GM12878 (cell line): ENCODE data around the gene WDR18. TPM values are rescaled to one million over a fixed set of nuclear protein-coding genes. Genes with fewer than 3 reads are reported as not detected.
A peak's percentile ranks its signal among the peaks of the same experiment; 100 is the strongest.

ENCODE experiments used
- ASH2L ChIP-seq: fragments of 300-600, 200-600 bp; sonication (generic); IDR thresholded peaks from 2 replicates; pipeline ENCODE4 v1.6.1; 2017; ENCODE audit warnings: low read depth, mild to moderate bottlenecking, borderline replicate concordance
- ATF7 ChIP-seq: fragments of 450-650 bp; IDR thresholded peaks from 2 replicates; pipeline ENCODE4 v1.6.1; 2016; ENCODE audit warnings: low read depth, mild to moderate bottlenecking
- EGR1 ChIP-seq, 2 experiments: IDR thresholded peaks; 1 replicate in 1 of 2; 2 replicates in 1 of 2; pipeline ENCODE4 v1.6.1; 2011 to 2012; ENCODE audit warnings: low read depth in 2 of 2, low read length in 2 of 2, borderline replicate concordance in 1 of 2, mild to moderate bottlenecking in 1 of 2, moderate library complexity in 1 of 2
- HDAC2 ChIP-seq: fragments of 200-600 bp; sonication (generic); IDR thresholded peaks from 2 replicates; pipeline ENCODE4 v1.6.1; 2017
- HDAC6 ChIP-seq: fragments of 200-600 bp; sonication (generic); IDR thresholded peaks from one replicate; pipeline ENCODE4 v1.8.0; 2017; ENCODE audit warnings: antibody characterized with exemption; ENCODE audit not compliant: unreplicated experiment
- JUND ChIP-seq: IDR thresholded peaks from 2 replicates; pipeline ENCODE4 v1.6.1; 2012; ENCODE audit warnings: low read depth, mild to moderate bottlenecking, low read length, improper control_type of control experiment, moderate library complexity
- RUNX3 ChIP-seq: IDR thresholded peaks from 2 replicates; pipeline ENCODE4 v1.6.1; 2012; ENCODE audit warnings: low read length, inconsistent platforms
- polyA plus RNA-seq, 11 experiments: library from polyadenylated mRNA; depleted of rRNA in 4 of 11; unstranded in 6 of 11; stranded (reverse) in 5 of 11; fragments of >200 nt; fragmentation: Nextera tagmentation in 4 of 11; fragmentation: Illumina TruSeq in 1 of 11; extraction: Ambion mirVana in 4 of 11; extraction: Trizol in 1 of 11; gene quantifications; 1 replicate in 1 of 11; 2 replicates in 10 of 11; pipeline versions ENCODE4 v1.2.1 to v1.2.3, GENCODE V29; 2011 to 2016; ENCODE audit warnings: inconsistent platforms in 2 of 11, missing spikeins in 2 of 11, low read depth in 1 of 11
- total RNA-seq, 4 experiments: library from RNA; depleted of rRNA in 3 of 4; stranded (reverse); fragments of >200 nt in 3 of 4; fragmentation: Illumina TruSeq in 1 of 4; extraction: Trizol in 1 of 4; gene quantifications; 2 replicates each; pipeline versions ENCODE4 v1.2.1 to v1.2.3, GENCODE V29; 2013 to 2021
- TF ChIP-seq, protein P1 (sequence below): fragments of 450-650 bp; IDR thresholded peaks from 2 replicates; pipeline ENCODE4 v1.6.1; 2016; ENCODE audit warnings: mild to moderate bottlenecking
- TF ChIP-seq, protein P2 (sequence below): fragments of 450-650 bp; conservative IDR thresholded peaks from 2 replicates; pipeline ENCODE4 v1.6.1; 2017; ENCODE audit warnings: mild to moderate bottlenecking, moderate library complexity
- TF ChIP-seq, protein P3 (sequence below): IDR thresholded peaks from 2 replicates; pipeline ENCODE4 v1.6.1; 2012; ENCODE audit warnings: low read depth, low read length, improper control_type of control experiment
- TF ChIP-seq, protein P4 (sequence below): IDR thresholded peaks from 2 replicates; pipeline ENCODE4 v1.6.1; 2011; ENCODE audit warnings: low read depth, mild to moderate bottlenecking, low read length, moderate library complexity, borderline replicate concordance; ENCODE audit errors: extremely low read depth
- TF ChIP-seq, protein P5 (sequence below): fragments of 450-650 bp; IDR thresholded peaks from 2 replicates; pipeline ENCODE4 v1.6.1; 2018; ENCODE audit warnings: borderline replicate concordance, mild to moderate bottlenecking; ENCODE audit not compliant: partially characterized antibody
- TF ChIP-seq, protein P6 (sequence below): fragments of 450-650 bp; IDR thresholded peaks from 2 replicates; pipeline ENCODE4 v1.6.1; 2017; ENCODE audit warnings: mild to moderate bottlenecking, low read depth, inconsistent platforms; ENCODE audit not compliant: poor library complexity, severe bottlenecking

WDR18 gene
- total and polyA plus RNA-seq, 10 of the 15 experiments (the other 5 are each of a cell fraction or from before 2014, with no cell fraction given) = 3.0 to 206 (median 62.3) TPM

DNA sequence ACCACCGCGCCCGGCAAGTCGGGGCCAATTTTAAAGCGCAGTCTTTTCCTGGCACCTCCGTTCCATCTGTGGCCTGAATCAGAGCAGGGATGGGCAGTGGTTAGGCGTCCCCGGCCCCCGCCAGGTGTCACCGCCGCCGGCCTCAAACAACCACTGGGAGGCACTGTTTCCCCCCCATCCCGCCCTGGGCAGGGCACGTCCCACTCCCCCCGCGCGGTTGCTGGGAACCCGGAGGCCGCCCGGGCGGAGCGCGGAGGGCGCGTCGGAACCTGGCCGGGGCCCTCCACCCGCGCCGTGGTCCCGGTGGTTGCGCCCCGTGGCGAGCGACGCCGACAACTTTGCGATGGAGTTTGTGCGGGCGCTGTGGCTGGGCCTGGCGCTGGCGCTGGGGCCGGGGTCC is 15.9 kb downstream of the WDR18 start, which contains the start of gene GRIN3B (continued):
- TF ChIP-seq, protein P1, sequence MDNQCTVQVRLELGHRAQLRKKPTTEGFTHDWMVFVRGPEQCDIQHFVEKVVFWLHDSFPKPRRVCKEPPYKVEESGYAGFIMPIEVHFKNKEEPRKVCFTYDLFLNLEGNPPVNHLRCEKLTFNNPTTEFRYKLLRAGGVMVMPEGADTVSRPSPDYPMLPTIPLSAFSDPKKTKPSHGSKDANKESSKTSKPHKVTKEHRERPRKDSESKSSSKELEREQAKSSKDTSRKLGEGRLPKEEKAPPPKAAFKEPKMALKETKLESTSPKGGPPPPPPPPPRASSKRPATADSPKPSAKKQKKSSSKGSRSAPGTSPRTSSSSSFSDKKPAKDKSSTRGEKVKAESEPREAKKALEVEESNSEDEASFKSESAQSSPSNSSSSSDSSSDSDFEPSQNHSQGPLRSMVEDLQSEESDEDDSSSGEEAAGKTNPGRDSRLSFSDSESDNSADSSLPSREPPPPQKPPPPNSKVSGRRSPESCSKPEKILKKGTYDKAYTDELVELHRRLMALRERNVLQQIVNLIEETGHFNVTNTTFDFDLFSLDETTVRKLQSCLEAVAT = no peak
- TF ChIP-seq EGR1 (IDR thresholded peaks at IDR 0.05; ENCODE audit: borderline replicate concordance in 1 of 2, low read depth in 2 of 2, low read length in 2 of 2) = no peak
- no peak for TF ChIP-seq ASH2L
- no peak for TF ChIP-seq JUND
- TF ChIP-seq, protein P2, sequence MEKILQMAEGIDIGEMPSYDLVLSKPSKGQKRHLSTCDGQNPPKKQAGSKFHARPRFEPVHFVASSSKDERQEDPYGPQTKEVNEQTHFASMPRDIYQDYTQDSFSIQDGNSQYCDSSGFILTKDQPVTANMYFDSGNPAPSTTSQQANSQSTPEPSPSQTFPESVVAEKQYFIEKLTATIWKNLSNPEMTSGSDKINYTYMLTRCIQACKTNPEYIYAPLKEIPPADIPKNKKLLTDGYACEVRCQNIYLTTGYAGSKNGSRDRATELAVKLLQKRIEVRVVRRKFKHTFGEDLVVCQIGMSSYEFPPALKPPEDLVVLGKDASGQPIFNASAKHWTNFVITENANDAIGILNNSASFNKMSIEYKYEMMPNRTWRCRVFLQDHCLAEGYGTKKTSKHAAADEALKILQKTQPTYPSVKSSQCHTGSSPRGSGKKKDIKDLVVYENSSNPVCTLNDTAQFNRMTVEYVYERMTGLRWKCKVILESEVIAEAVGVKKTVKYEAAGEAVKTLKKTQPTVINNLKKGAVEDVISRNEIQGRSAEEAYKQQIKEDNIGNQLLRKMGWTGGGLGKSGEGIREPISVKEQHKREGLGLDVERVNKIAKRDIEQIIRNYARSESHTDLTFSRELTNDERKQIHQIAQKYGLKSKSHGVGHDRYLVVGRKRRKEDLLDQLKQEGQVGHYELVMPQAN = no peak
- TF ChIP-seq, protein P3, sequence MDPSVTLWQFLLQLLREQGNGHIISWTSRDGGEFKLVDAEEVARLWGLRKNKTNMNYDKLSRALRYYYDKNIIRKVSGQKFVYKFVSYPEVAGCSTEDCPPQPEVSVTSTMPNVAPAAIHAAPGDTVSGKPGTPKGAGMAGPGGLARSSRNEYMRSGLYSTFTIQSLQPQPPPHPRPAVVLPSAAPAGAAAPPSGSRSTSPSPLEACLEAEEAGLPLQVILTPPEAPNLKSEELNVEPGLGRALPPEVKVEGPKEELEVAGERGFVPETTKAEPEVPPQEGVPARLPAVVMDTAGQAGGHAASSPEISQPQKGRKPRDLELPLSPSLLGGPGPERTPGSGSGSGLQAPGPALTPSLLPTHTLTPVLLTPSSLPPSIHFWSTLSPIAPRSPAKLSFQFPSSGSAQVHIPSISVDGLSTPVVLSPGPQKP = no peak
- TF ChIP-seq, protein P4, sequence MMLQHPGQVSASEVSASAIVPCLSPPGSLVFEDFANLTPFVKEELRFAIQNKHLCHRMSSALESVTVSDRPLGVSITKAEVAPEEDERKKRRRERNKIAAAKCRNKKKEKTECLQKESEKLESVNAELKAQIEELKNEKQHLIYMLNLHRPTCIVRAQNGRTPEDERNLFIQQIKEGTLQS = no peak
- TF ChIP-seq, protein P5, sequence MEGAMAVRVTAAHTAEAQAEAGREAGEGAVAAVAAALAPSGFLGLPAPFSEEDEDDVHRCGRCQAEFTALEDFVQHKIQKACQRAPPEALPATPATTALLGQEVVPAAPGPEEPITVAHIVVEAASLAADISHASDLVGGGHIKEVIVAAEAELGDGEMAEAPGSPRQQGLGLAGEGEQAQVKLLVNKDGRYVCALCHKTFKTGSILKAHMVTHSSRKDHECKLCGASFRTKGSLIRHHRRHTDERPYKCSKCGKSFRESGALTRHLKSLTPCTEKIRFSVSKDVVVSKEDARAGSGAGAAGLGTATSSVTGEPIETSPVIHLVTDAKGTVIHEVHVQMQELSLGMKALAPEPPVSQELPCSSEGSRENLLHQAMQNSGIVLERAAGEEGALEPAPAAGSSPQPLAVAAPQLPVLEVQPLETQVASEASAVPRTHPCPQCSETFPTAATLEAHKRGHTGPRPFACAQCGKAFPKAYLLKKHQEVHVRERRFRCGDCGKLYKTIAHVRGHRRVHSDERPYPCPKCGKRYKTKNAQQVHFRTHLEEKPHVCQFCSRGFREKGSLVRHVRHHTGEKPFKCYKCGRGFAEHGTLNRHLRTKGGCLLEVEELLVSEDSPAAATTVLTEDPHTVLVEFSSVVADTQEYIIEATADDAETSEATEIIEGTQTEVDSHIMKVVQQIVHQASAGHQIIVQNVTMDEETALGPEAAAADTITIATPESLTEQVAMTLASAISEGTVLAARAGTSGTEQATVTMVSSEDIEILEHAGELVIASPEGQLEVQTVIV = no peak
- TF ChIP-seq RUNX3 = peak; percentile 15; the same call in 1 of the 2 replicates
- no peak for TF ChIP-seq ATF7
- TF ChIP-seq, protein P6, sequence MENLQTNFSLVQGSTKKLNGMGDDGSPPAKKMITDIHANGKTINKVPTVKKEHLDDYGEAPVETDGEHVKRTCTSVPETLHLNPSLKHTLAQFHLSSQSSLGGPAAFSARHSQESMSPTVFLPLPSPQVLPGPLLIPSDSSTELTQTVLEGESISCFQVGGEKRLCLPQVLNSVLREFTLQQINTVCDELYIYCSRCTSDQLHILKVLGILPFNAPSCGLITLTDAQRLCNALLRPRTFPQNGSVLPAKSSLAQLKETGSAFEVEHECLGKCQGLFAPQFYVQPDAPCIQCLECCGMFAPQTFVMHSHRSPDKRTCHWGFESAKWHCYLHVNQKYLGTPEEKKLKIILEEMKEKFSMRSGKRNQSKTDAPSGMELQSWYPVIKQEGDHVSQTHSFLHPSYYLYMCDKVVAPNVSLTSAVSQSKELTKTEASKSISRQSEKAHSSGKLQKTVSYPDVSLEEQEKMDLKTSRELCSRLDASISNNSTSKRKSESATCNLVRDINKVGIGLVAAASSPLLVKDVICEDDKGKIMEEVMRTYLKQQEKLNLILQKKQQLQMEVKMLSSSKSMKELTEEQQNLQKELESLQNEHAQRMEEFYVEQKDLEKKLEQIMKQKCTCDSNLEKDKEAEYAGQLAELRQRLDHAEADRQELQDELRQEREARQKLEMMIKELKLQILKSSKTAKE = no peak
- TF ChIP-seq HDAC2 = no peak
- peak; percentile 73 for TF ChIP-seq HDAC6
